Stimulated activated CD8-positive, alpha-beta memory T cell treated with anti-CD3 and anti-CD28 coated beads, Interleukin-15, amount 100 ng/mL, for 4 hours (primary cell): Measurements from ENCODE around the gene ZNF48.
"Not testable (repeated sequence)": the region's sequence is repeated elsewhere in the genome, so short reads cannot be mapped to it uniquely, and the experiment has no call there.

Source experiments
- DNase-seq, 2 donors: peaks; one replicate each; pipeline ENCODE4 v3.0.0-alpha.2; 2020; ENCODE audit warnings: low read depth in 2 of 2

The ZNF48 gene

DNA sequence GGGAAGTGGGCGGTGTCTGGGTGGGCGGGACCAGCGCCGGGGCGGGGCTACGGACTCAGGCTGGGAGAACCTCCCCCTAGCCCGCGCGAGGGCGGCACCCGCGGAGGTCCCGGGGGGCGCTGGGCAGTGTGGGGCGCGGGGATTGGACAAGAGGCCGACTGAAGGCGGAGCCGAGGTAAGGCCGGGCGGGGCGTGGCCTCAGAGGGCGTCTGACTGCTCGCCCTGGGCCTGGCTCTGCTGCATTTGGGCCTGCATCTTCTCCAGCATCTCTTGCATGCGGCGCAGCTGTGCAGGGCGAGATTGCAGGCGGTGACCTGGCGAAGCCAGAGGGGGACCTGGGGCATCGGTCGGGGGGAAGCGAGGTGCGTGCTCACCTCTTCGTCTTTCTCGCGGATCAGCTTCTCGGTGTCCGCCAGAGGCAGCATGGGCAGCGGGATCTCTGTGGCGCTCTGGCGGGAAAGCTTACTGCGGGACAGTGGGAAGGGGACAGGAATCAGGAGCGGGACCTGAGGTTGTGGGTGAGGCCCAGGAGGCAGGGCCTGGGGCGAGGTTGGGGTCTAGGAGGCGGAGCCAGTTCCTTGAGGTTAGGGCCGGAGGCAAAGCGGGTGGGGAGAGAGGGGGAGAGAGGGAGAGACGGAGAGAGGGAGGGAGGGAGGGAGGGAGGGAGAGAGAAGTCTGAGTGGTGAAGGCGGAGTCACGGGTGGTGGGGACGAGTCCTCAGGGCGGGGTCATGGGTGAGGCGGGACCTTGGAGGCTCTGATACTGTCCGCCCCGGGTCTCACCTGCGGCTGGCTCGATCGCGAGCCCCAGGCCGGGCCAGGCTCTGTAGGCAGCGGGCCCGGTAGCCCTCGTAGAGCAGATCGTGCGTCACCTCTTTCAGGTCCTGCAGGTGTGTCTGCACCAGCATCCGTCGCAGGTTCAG lies 16.7 kb upstream of the ZNF48 start:
- DNase-seq, result peak; percentile 97 to 99

DNA sequence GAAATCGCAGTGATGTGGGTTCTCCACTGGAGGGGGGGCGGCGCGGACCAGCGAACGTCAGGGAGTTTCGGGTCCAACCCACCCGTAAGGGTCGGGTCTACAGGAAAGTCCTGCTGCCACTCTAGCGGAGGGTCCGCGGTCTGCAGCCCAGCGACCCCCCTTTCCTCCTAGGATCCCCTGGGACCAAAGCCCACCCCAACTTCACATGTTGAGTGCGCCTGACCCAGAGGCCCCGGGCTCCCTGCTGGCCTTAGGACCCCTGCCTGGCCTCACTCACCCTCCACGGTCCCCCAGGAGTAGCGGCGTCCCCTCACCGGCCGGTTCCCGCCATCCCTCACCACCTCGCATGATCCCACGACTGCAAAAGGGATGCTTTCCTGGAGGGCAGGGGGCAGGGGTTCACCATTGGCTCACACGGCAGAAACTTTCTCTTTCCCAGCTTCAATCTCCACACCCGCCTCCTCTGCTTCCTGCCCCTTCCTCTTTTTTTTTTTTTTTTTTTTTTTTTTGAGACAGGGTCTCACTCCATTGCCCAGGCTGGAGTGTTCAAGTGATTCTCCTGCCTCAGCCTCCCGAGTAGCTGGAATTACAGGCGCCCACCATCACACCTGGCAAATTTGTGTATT lies 15.9 kb upstream of the ZNF48 start:
- no peak for DNase-seq

DNA sequence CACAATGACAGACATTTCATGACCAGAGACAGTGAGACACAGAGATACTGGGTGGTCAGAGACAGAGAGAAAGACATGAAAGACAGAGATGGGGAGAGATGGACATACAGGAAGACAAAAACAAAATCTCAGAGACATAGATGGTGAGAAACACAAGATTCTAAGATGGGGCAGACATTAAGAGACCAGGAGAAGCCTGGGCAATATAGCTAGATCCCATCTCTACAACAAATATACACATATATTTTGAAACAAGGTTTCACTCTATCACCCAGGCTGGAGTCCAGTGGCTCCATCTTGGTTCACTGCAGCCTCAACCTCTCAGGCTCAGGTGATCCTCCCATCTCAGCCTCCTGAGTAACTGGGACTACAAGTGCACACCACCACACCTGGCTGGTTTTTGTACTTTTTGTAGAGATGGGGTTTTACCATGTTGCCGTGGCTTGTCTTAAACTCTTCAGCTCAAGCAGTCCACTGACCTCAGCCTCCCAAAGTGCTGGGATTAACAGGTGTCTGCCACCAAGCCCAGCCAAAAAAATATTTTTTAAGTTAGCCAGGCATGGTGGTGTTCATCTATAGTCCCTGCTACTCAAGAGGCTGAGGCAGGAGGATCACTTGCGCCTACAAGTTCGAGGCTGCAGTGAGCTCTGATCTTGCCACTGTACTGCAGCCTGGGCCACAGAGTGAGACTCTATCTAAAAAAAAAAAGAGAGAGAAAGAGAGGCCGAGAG lies 15.0 kb upstream of the ZNF48 start:
- DNase-seq, result no peak

DNA sequence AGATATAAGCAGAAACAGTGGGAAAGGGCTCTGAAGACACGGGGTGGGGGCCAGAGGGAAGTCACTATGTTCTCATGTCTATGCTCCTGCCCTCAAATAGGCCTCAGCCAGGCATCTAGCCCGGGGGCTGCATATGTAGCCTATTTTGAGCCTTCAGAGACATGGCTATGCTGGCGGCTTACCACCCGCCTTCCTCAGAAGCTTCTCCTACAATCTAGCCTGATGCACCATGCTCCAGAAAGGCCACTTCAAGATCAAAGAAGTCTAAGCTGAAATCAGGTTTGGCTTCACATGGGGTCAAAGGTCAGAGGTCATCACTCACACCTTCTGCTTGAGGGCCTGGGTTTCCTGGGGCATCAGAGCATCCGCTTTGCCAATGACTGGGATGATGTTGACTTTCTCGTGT lies 14.4 kb upstream of the ZNF48 start:
- DNase-seq, result no peak

DNA sequence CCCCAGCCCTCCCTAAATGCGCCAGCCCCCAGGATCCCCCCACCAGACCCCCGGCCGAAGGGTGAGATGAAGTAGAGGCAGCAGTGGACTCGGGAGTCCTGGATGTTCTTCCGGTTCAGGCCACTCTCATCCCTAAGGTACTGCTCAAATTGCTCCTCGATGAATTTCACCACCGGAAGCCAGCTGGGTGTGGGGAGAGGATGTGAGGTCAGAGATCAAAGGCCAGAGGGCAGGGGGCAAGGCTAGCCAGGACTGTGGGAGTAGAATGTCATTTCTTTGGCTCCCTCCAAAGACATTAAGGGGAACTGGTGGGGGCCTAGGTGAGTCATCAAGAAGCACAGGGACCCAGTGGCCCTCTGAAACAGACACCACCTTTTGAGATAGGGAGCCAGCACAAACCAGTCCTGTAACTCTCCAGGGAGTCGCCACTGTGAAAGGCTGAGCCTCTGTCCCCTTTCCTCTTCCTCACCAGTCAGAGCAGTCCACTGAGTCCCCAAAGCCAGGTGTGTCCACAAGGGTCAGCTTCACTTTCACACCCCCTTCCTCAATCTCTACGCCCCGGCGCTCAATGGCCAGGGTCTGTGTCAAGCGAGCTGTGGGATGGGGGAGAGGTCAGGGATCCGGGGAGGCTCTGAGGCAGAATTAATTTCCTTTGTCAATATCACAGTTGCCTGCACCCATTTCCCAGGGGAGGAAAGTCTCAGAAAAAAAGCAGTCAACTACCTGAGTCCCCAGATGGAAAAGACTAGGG lies 13.8 kb upstream of the ZNF48 start:
- no peak for DNase-seq

DNA sequence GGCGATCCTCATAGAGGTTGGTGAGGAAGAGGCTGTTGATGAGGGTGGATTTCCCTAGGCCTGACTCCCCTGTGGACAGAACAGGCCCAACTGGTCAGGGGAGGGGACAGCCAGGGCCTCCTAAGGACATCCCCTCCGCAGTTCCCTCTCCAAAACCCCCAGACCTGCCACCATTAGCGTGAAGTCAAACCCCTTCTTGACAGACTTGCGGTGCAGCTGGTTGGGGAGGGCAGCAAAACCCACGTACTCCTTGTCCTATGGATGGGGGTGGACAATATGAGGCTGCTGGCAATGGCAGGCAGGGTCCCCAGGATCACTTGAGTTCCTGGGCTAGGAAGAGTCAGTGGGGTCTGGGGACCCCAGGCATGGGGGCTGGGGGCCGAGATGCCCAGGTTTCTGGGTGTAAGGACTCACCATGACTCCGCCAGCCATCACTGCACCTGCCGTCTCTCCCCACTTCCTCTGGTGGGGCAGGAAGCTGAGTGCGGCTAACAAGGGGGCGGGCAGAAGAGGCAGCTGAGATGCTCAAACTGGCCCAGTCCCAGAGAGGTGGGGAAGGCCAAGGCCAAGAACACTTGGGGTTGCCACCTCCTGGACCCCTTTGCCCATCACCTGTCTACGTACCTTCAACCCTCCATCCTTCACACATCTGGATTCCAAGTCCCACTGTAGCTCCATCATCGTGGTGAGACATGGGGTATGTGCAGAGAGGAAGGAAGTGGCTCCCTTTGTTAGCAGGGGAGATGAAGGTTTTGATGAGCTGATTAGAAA lies 12.9 kb upstream of the ZNF48 start, which contains the start of gene SEPTIN1:
Gene SEPTIN1, minus strand, starts transcription at position 451 of the 771 bp plus-strand sequence. Its CDS starts 19 bp downstream, at position 432.
- peak; percentile 51 to 62 for DNase-seq

DNA sequence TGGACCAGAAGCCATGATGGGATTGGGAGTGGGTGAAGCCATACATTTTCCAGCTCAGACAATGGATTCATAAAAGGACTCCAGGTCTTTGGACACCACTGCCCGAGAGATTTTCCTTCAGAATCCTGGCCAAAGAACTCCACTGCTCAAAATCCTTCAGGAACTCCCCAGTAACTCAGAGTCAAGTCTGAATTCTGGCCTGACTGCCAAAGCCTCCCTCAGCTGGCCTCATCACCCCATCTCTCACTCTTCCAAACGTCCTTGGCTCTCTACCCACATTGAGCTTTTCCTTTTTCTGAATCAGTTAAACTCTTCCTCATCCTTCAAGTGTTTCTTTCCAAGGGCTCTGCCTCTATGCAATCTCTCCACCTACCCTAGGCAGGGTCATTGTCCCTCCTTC lies 11.7 kb upstream of the ZNF48 start:
- DNase-seq, result no peak

DNA sequence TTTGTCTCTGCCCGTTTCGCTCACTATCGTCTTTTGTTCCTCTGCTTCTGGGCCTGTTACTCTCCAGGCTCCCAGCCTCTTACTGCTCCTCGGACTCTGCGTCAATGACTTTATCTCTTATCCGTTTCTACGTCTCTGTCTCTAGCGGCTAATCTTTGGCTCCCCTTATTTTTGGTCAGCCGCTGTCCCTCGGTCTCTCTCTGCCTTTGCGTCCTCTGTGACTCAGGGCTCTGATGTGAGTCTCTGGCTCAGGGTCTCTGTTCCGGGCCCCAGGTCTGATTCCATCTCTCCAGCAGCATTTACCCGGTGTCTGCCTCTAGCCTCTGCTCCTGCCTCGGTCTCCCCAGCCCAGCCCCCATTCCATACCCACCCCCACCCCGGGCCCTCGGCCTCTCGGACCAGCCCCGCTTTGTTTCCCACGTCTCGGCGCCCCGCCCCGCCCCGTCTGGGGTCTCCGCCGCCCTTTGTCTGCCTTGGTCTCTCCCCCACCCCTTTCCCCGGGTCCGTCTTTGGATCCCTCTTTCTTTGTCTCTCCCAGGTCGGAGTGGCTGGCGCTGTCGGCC lies 547 bp upstream of the ZNF48 start:
- no peak for DNase-seq

DNA sequence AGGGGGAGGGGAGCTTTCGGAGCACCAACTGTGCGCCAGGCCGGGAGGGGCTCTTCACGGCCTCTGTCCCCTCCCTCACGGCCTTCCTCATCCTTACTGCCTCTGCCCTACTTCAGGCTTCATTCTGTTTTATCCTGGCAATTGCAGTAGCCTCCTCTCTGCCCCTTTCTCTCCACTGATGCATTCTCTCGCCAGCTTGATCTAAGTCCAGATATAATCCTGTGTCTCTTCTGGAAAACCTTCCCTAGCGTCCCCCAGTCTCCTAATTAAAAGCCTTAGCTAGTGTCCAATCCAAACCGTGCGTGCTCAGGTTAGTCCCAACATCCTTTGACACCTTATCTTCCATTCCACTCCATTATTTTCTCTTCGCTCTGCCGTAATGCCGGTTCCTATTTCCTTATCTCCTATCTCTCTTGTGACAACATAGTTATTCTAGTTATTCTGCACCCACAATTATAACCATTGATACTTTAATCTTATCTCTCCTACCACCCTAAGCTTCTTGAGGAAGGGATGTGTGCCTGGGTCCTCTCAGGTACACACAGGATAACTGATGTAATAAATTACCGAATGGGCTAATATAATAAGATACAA lies 869 bp downstream of the ZNF48 start:
- no peak for DNase-seq

DNA sequence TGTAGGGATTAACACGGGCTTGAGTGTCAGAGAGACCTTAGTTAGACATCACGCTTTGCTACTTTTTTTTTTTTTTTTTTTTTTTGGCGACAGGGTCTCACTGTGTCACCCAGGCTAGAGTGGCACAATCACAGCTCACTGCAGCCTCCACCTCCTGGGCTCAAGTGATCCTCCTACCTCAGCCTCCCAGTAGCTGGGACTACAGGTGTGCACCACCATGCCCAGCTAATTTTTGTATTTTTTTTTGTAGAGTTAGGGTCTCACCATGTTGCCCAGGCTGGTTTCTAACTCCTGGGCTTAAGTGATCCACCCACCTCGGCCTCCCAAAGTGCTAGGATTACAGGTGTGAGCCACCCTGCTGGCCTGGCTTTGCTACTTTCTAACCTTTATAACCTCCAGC lies 1.4 kb downstream of the ZNF48 start:
- not testable (repeated sequence) for DNase-seq

DNA sequence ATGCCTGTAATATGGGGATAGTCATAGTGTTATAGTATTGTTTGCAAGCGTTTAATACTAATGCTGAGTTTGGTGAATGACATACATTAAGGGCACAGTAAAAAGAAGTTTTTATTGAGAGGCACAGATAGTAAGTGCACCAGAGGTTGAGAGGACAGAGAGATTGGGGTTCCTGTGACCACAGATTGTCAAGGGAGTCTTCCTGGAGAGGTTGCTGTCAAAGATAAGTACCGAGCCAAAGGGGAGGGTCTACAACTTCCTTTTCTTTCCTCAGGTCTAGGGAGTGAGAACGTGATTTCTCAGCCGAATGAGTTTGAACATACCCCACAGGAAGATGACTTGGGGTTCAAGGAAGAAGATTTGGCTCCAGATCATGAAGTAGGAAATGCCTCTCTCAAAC lies 1.8 kb downstream of the ZNF48 start:
- no peak for DNase-seq

DNA sequence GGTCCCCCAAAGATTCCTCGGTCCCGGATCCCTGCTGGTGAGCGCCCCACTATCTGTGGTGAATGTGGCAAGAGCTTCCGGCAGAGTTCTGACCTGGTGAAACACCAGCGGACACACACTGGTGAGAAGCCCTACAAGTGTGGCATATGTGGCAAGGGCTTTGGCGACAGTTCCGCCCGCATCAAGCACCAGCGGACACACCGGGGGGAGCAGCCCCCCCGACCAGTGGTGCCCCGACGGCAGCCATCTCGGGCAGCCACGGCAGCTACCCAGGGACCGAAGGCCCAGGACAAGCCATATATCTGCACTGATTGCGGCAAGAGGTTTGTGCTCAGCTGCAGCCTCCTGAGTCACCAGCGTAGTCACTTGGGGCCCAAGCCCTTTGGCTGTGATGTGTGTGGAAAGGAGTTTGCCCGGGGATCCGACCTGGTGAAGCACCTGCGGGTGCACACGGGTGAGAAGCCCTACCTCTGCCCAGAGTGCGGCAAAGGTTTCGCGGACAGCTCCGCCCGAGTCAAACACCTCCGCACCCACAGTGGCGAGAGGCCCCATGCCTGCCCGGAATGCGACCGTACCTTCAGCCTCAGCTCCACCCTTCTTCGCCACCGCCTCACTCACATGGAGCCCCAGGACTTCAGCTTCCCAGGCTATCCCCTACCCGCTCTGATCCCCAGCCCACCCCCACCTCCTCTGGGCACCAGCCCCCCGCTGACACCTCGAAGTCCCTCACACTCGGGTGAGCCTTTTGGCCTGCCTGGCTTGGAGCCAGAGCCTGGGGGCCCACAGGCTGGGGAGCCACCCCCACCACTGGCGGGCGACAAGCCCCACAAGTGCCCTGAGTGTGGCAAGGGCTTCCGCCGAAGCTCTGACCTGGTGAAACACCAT lies 2.8 kb downstream of the ZNF48 start:
- no peak for DNase-seq

DNA sequence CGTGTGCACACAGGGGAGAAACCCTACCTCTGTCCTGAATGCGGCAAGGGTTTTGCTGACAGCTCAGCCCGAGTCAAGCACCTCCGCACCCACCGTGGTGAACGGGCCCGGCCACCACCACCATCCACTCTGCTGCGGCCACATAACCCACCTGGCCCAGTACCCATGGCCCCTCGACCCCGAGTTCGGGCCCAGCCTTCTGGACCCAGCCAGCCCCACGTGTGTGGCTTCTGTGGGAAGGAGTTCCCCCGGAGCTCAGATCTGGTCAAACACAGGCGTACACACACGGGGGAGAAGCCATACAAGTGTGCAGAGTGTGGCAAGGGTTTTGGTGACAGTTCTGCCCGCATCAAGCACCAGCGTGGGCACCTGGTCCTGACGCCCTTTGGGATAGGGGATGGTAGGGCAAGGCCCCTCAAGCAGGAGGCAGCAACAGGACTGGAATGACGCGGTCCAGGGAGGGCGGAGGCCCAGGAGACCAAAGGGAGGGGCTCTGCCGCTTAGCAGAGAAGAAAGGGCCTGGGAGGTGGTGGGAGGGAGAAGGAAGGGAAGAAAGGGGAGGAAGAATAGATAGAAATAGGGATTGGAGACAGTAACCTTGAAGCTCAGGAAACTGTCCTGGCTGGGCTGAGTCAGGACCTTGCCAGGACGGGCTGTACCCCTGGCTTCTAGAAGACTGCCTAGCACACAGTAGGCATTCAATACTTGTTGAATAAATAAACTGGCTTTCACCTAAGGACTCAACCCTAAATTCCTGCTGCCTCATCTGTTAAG lies 3.6 kb downstream of the ZNF48 start:
- no peak for DNase-seq

DNA sequence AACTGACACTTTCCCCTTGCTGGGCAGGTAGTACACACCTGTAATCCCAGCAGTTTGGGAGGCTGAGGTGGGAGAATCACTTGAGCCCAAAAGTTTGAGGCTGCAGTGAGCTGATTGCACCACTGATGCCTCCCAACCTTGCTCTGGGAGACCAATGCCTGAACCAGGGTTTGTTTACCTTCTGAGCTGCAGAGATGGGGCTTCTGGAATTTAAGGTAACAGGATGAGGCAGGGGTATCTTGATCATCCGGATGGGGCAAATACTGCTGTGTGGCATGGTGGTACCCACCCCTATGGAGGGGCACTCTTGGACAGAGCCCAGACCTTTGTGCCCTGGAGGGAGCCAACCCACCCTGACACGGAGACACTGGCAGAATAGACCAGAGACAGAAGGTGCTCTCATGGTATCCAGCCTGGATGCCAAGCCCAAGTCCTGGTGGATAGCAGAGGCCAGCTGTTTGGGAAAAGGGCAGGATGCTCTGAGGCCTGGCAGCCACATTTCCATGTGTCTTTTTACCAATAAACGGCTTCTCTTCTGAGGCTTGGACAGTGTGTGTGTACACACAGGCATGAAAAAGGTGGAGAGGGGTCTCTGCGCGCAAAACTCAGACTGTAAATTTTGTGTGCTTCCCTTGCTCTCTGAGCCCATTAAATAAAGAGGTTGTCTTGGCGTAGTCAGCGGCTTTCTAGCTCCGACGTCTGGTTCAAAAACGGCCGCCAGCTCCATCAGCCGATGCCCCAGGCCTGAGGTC lies 4.4 kb downstream of the ZNF48 start:
- DNase-seq, result no peak

DNA sequence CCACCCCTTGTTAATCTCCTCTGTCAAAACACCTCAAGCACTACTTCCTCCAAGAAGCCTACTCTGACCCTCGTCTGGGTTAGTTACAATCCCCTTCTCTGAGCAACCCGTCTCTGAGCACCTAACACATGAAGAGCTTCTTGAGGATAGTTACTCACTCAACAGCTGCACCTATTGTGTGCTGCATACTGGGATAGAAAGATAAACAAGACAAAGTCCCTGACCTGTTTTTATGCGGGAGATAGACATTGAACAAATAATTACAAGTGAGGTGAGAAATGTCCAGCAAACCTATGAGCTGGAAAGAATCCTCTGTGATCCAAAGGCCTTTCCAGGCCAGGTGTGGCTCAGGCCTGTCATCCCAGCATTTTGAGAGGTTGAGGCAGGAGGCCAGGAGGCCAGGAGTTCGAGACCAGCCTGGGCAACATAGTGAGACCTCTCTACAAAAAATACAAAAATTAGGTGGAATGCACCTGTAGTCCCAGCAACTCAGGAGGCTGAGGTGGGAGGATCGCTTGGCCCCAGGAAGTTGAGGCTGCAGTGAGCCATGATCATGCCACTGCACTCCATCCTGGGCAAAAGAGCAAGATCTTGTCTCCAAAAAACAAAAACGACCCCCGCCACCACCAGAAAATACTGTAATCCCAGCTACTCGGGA lies 6.7 kb downstream of the ZNF48 start:
- no peak for DNase-seq

DNA sequence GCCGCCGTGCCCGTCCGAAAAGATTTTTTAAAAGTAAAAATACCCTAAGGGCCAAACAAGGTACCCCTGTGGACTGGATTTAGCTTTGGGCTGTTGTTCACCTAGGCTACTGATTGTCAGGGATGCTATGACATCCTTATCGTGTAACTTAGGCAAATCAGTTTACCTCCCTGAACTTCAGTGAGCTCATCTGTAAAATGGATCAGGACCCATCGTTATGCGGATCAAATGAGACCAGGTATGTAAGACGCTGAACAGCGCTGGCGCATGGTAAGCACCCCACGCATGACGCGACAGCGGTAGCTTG lies 11.5 kb downstream of the ZNF48 start:
- no peak for DNase-seq

DNA sequence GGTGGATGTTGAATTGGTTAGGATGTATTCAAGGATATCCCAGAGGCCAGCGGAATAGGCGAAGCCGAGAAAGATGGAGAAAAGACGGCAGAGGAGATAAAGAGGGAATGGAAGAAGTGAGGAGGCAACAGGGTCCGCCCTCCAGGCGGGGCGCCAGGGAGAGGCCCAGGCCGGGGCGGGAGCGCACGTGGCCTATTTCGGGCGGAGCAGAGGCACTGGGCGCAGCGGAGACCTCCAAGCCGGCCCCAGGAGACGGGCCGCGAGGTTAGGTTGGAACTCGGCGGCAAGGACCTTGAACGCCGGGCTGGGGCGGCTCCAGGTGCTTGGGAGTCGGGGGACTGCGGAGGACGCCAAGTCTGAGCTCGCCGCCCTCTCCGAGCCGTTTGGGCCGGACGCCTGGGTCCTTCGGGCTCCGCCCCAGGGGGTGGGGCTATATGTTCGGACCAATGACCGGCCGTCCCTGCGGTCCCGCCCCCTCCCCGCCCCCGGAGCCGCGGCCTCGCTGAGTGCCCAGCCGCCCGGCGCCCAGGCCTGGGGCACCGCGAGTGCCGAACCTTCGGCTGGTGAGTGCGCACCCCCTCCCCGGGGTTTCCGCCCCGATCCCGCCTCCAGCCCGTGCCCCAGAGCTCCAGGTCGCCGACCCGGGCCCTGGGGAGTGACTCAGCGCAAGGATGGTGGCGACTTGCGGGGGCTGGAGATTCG lies 12.0 kb downstream of the ZNF48 start, which contains the start of gene ZNF771:
Gene ZNF771, plus strand, starts transcription at position 505 of the 702 bp plus-strand sequence. CDS start 448 bp downstream, outside the sequence.
- peak; percentile 74 to 83 for DNase-seq
